Kidney capillary endothelial cell (primary cell): ENCODE measurements around the gene TSHZ3.

Source experiments
- DNase-seq: peaks from one replicate; pipeline ENCODE4 v3.0.0-alpha.2; 2018; ENCODE audit warnings: low spot score

The TSHZ3 gene

DNA sequence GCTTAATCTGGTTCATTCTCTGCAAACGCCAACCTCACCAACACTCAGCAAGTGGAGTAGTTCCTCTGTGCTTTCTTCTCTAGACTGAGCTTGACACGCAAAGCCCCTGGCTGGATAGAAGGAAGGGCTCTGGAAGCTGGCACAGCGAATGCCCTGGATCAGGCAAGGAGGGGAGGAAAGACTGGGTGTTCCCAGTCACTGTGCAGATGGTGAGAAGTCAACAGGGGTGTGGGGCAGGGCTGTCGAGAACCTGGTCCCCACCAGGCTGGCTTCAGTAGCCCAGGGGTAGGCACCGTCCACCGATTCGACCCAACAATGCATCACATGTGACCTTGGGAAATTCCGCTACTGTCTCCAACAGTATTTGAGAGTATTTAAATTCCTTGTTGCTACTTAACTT is 65.5 kb downstream of the TSHZ3 start:
- DNase-seq, result no peak

DNA sequence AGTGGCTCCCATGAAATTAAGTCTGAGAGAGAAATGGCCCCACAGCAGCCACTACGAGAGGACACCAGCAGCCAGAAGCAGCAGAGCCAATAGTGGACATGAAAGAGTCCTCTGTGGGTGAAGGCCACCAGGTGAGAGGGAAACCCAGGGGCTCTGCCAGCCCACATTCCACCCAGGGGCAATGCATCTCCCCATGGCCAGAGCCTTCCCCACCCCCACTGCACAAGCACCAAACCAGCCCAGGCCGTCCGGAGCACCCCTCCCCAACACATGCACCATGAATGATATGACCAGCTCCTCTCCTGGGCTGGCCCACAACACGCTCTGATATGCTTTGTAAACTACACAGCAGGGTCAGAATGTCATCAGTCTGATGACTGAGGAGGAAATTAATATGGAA is 66.9 kb downstream of the TSHZ3 start:
- DNase-seq, result no peak

DNA sequence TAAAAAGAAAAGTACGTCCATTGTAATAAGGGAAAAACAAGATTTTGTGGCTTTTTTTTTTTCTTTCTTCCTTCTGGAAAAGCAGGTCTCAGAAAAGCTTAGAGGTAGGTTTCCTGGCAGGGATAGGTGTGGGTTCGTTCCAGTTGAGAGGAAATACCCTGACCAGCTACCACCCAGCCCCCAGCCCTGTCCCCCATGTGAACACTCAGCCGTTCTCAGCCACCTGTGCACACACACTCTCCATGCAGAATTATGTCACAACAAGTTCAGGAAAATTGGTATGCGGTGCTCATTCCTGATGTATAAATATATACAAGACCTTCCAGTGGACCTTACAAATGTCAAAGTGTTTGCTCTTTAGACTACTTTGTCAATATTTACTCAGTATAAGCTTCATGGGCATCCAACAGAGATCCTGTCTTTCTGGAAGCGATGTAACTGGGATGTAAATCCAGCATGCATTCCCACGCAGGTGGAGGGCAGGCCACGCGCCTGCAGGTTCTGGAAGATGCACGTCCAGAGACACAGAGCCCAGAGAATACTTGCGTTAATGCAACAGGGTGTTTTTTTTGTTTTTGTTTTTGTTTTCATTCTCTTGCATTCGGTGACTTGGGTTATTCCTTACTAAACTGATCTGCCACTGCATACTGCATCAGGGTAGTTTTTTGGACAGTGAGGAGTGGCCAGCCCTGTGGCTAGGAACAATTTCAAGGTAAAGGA is 68.8 kb downstream of the TSHZ3 start:
- DNase-seq, result no peak

DNA sequence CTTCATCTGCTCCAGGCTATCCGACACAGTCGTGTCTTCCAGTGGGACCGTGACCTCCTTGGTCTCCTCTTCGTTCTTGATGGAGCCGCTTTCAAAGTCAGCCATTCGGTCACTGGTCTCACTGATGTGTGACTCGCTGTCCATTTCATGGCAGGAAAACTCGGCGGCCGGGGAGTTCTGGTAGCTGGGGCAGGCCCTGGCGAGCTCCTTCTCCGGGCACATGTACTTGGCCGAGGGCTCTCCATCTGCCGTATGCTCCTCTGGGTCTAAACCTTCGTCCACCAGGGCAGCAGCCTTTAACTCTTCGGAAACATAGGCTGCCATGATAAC is 69.8 kb downstream of the TSHZ3 start:
- no peak for DNase-seq

DNA sequence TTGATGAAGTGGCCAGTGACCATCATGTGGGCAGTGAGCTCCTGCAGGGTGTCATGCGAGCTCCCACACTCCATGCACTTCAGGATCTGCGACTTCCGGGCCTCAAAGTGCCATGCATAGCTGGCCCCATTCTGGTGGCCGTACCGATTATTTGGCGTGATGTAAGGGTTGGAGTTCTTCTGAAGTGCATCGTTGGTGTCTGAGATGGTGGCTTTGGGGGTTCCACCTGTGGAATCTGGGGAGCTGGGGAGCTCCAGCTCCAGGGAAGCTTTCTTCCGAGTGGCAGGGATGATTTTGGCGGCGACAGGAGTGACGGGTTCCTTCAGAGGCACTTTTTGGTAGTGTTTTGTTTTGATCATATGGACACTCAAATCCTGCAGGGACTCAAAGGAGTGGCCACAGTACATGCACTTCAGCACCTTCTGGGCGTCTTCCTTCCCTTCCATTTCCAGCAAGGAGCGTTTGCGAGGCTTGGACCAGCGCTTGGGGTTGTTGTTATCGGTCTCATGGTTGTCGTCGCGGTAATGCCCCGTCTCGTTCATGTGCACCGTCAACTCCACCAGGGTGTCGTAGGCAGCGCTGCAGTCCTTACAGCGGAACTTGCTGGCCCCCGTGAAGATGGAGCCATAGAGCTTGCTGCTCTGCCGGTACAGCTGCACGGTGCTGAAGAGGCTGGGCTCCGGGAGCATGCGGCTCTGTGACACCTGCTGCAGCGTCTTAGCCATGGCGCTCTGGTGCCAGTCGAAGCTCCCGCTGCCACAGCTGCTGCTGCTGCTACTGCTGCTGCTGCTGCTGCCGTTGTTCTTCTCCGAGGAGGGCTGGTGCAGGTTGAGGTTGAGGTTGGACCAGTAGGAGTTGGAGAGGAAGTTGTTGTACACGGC is 70.4 kb downstream of the TSHZ3 start:
- DNase-seq, result no peak

DNA sequence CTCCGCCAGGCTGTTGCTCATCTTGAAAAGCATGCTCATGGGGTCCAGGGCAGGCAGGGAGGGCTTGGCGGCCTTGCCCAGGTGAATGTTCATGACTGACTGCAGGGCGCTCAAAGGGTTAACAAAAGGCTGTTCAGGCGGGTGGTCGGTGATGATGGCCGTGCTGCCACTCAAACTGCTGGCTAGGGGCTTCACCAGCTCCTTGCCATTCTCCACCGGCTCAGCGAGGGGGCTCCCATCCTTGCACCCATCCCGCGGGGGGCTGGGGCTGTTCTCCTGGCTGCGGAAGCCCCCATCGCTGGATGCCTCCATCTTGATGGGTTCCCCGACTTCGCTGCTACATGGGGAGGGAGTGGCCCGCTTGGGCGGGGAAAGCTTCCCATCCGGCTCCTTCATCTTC is 71.7 kb downstream of the TSHZ3 start:
- no peak for DNase-seq

DNA sequence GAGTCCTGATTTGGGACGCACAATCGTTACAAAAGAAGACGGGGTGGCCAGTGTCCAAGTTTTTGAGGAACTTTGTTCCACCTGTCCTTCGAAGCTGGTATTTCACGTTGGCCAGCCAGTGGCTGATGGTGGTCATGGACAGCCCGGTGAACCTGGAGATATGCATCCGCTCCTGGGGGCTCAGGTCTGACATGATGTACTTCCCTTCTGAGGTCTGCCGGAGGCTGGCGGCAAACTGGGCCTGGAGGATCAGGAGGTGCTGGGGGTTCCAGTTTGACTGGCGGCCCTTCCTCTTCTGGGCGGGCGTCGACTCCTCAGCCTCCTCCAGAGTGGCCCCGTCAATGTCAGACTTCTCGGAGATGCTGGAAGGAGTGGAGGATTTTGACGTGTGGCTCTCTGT is 72.4 kb downstream of the TSHZ3 start:
- no peak for DNase-seq

DNA sequence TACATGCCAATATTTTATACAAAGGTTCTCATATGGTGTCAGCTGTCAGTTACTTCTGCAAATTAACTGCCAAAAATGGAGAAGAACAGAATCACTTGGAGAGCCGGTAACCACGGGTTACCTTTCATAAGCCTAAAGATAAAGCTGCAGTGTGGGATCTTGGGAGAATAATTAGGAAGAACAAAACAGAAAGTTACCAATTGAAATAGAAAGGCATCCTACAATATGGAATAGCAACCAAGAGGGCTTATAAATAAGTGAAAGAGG is 74.2 kb downstream of the TSHZ3 start:
- DNase-seq, result no peak

DNA sequence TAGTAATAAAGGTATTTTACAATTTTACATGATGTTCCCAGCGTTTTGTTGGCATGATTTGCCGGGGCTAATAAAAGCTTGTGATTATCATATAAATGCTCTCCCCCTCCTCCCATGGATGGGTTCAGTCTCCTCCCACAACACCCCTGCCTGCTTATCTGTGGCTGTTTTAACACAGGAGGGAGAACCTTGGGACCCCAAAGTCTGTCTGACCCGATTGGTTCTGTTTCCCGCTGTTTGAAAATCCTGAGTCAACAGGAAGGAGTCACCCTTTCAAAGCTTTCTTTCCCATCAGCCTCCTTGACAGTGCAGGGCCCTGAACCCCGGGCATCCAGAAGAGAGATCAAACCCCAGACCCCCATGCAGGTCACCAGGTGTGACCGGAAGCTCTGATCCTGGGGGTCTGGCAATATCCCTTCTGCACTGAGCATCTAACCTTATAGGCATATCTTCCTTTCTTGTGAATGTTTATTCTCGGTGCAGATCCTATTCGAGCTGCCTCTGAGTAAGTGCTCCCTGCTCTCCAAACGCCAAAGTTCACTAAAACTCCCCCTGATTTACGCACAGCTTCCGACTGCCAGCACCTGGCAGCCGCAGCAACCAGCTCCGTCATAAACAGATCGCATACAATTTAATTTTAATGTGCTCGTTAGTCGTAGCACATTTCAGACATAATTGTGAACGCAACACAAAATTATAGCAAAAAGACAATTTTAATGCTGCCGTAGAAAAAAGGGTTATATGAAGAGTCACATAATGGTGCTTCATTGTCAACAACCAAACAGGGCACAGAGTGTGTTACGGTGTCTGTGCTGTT is 74.8 kb downstream of the TSHZ3 start:
- no peak for DNase-seq

GRCh38 chr19:31272583-31273106 is 76.6 kb downstream of the TSHZ3 start:
- no peak for DNase-seq

DNA sequence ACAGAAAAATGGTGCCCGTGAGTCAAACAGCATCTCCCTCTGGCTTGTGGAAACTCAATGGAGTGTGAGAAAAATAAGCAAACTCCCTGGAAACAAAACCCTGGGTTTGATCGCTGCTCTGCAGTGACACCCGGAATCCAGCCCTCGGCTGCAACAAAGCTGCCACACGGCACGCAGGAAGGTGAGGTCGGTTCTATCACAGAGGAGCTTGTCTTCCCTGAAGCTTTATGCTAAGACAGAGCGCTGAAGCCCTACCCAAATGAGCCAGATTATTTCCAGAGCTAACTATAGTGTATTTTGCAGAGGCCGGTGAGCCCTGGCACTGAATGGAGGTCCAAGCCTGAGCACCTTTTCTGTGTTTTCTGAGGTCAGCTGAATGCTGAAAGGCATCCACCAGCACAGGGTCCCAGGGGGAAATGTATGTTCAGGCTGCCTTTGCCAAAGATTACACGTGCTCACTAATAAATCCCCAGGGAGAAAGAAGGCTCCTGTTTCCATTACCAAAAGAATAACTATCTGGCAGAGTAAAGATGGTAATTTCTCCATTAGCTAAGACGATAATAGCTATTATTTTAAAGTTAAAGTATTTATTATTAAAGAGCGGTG is 77.8 kb downstream of the TSHZ3 start:
- DNase-seq, result no peak

- DNase-seq, result no peak
These were observed 78.3 kb downstream of the TSHZ3 start for GRCh38 chr19:31270897-31271296.

GRCh38 chr19:31269425-31270127 is 79.7 kb downstream of the TSHZ3 start:
- no peak for DNase-seq

GRCh38 chr19:31268751-31269383 is 80.4 kb downstream of the TSHZ3 start:
- DNase-seq, result no peak

DNA sequence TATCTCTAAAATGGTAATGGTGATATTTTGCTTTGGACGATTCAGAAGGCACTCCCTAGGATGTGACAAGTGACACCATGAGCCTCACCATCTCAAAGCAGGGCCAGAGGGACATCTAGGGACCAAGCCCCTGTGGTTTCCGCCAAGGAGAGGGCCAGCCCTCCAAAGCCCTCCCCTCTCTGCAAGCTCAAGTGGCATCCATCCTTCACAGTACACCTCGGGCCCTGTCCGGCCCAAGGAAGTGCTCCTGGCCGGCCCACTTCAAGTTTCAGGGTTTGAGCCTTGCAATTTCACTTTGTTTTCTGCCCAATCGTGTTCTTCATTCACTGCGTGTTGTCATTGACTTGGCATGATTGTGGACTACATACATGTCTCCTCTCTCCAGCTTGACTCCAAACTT is 82.5 kb downstream of the TSHZ3 start:
- no peak for DNase-seq

- DNase-seq, result no peak
These were observed 83.0 kb downstream of the TSHZ3 start for GRCh38 chr19:31266196-31266595.

- DNase-seq, result no peak
These were observed 85.0 kb downstream of the TSHZ3 start for GRCh38 chr19:31264041-31264778.

- no peak for DNase-seq
These were observed 85.9 kb downstream of the TSHZ3 start for GRCh38 chr19:31263328-31263727.

DNA sequence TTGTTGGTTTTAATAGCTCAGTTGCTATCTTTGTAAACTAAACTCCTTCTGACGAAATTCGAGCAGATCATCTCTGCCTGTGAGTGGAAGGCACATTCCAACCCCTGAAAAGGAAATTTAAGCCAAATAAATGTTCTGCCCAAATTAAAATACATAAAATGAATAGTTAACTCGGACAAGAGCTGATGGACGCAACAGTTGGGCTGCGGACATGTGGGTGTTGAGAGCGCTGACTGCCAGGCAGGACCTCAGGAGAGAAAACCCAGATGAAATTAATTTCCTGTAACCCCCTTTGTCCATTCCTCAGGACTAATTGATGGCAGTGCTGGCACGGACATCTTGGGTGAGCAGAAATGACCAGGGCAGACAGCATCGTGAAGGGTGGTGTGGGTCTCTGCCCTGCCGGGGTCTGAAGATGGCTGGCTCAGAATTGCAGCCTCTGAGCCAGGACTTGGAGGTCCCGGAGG is 86.5 kb downstream of the TSHZ3 start:
- DNase-seq, result no peak

GRCh38 chr19:31261603-31262212 is 87.5 kb downstream of the TSHZ3 start:
- no peak for DNase-seq
